T-helper 2 cell treated with Interferon-gamma antibody and Interleukin-4, amounts not matched to agents 5 μg/mL and 100 μg/mL, for 36 hours (primary cell): ENCODE results near the gene DLGAP4.

Experiments used
- DNase-seq: peaks from one replicate; pipeline ENCODE4 v3.0.0; 2021; ENCODE audit warnings: low spot score
- H3K27ac Mint-ChIP-seq: one replicate; pipeline ENCODE4 v1.8.0; 2021; ENCODE audit warnings: mild to moderate bottlenecking, mixed read lengths
- H3K27me3 Mint-ChIP-seq: one replicate; pipeline ENCODE4 v1.8.0; 2021; ENCODE audit warnings: low read depth, mixed read lengths
- H3K36me3 Mint-ChIP-seq: one replicate; pipeline ENCODE4 v1.8.0; 2021; ENCODE audit warnings: low read depth, mixed read lengths
- H3K4me1 Mint-ChIP-seq: one replicate; pipeline ENCODE4 v1.8.0; 2021; ENCODE audit warnings: low read depth, mixed read lengths
- H3K4me3 Mint-ChIP-seq: one replicate; pipeline ENCODE4 v1.8.0; 2022; ENCODE audit warnings: mild to moderate bottlenecking, moderate library complexity, mixed read lengths
- H3K9me3 Mint-ChIP-seq: one replicate; pipeline ENCODE4 v1.8.0; 2021; ENCODE audit warnings: mixed read lengths

The DLGAP4 gene

GRCh38 chr20:36270744-36271638 lies 35.1 kb upstream of the DLGAP4 start:
- Mint-ChIP-seq H3K4me3 (no peak overlapping the region), H3K27ac (no peak overlapping the region), H3K36me3 (no peaks in the 10 kb centered on the region), H3K4me1 (no peaks in the 10 kb centered on the region), H3K27me3 (peaks cover 4% of the 10 kb centered on the region), H3K9me3 (no peaks in the 10 kb centered on the region)
- DNase-seq, result no peak

- Mint-ChIP-seq H3K4me1 (no peaks in the 10 kb centered on the region), H3K4me3 (no peak overlapping the region), H3K27me3 (peaks cover 4% of the 10 kb centered on the region), H3K9me3 (no peaks in the 10 kb centered on the region), H3K36me3 (no peaks in the 10 kb centered on the region), H3K27ac (no peak overlapping the region)
- DNase-seq, result no peak
These were observed 34.2 kb upstream of the DLGAP4 start for GRCh38 chr20:36271639-36272546.

GRCh38 chr20:36272547-36273220 lies 33.5 kb upstream of the DLGAP4 start:
- Mint-ChIP-seq H3K9me3 (no peaks in the 10 kb centered on the region), H3K4me3 (no peak overlapping the region), H3K4me1 (no peaks in the 10 kb centered on the region), H3K27ac (no peak overlapping the region), H3K36me3 (no peaks in the 10 kb centered on the region), H3K27me3 (peaks cover 4% of the 10 kb centered on the region)
- no peak for DNase-seq

GRCh38 chr20:36273414-36274180 lies 32.5 kb upstream of the DLGAP4 start:
- H3K9me3 Mint-ChIP-seq, result no peaks in the 10 kb centered on the region
- no peak for DNase-seq
- H3K4me1 Mint-ChIP-seq, result no peaks in the 10 kb centered on the region
- no peak overlapping the region for H3K27ac Mint-ChIP-seq
- H3K4me3 Mint-ChIP-seq, result no peak overlapping the region
- no peaks in the 10 kb centered on the region for H3K36me3 Mint-ChIP-seq
- H3K27me3 Mint-ChIP-seq, result peaks cover 9% of the 10 kb centered on the region

- no peak for DNase-seq
- Mint-ChIP-seq H3K36me3 (no peaks in the 10 kb centered on the region), H3K4me1 (no peaks in the 10 kb centered on the region), H3K4me3 (no peak overlapping the region), H3K27ac (no peak overlapping the region), H3K27me3 (peaks cover 9% of the 10 kb centered on the region), H3K9me3 (no peaks in the 10 kb centered on the region)
These were observed 31.8 kb upstream of the DLGAP4 start for GRCh38 chr20:36274181-36274841.

- Mint-ChIP-seq H3K27ac (no peak overlapping the region), H3K9me3 (no peaks in the 10 kb centered on the region), H3K36me3 (no peaks in the 10 kb centered on the region), H3K27me3 (peaks cover 9% of the 10 kb centered on the region), H3K4me1 (no peaks in the 10 kb centered on the region), H3K4me3 (no peak overlapping the region)
- DNase-seq, result no peak
These were observed 31.1 kb upstream of the DLGAP4 start for GRCh38 chr20:36275011-36275410.

- Mint-ChIP-seq H3K4me1 (no peaks in the 10 kb centered on the region), H3K27ac (no peak overlapping the region), H3K9me3 (no peaks in the 10 kb centered on the region), H3K36me3 (no peaks in the 10 kb centered on the region), H3K27me3 (peaks cover 9% of the 10 kb centered on the region), H3K4me3 (no peak overlapping the region)
- DNase-seq, result no peak
These were observed 30.5 kb upstream of the DLGAP4 start for GRCh38 chr20:36275441-36276189.

GRCh38 chr20:36277546-36277945 lies 28.6 kb upstream of the DLGAP4 start:
- Mint-ChIP-seq H3K27me3 (peaks cover 15% of the 10 kb centered on the region), H3K36me3 (no peaks in the 10 kb centered on the region), H3K9me3 (no peaks in the 10 kb centered on the region), H3K27ac (no peak overlapping the region), H3K4me1 (no peaks in the 10 kb centered on the region), H3K4me3 (no peak overlapping the region)
- no peak for DNase-seq

- no peak for DNase-seq
- no peak overlapping the region for H3K4me3 Mint-ChIP-seq
- H3K36me3 Mint-ChIP-seq, result no peaks in the 10 kb centered on the region
- H3K9me3 Mint-ChIP-seq, result no peaks in the 10 kb centered on the region
- H3K27me3 Mint-ChIP-seq, result peaks cover 18% of the 10 kb centered on the region
- H3K4me1 Mint-ChIP-seq, result no peaks in the 10 kb centered on the region
- no peak overlapping the region for H3K27ac Mint-ChIP-seq
These were observed 26.8 kb upstream of the DLGAP4 start for GRCh38 chr20:36279362-36279761.

- H3K27ac Mint-ChIP-seq, result no peak overlapping the region
- no peaks in the 10 kb centered on the region for H3K9me3 Mint-ChIP-seq
- no peaks in the 10 kb centered on the region for H3K36me3 Mint-ChIP-seq
- no peaks in the 10 kb centered on the region for H3K4me1 Mint-ChIP-seq
- H3K27me3 Mint-ChIP-seq, result peaks cover 19% of the 10 kb centered on the region
- H3K4me3 Mint-ChIP-seq, result no peak overlapping the region
- no peak for DNase-seq
These were observed 26.4 kb upstream of the DLGAP4 start for GRCh38 chr20:36279776-36280175.

GRCh38 chr20:36281785-36282380 lies 24.3 kb upstream of the DLGAP4 start:
- no peaks in the 10 kb centered on the region for H3K9me3 Mint-ChIP-seq
- no peaks in the 10 kb centered on the region for H3K4me1 Mint-ChIP-seq
- no peak overlapping the region for H3K4me3 Mint-ChIP-seq
- H3K36me3 Mint-ChIP-seq, result no peaks in the 10 kb centered on the region
- DNase-seq, result no peak
- peaks cover 19% of the 10 kb centered on the region for H3K27me3 Mint-ChIP-seq
- H3K27ac Mint-ChIP-seq, result no peak overlapping the region

- DNase-seq, result no peak
- Mint-ChIP-seq H3K4me3 (no peak overlapping the region), H3K36me3 (no peaks in the 10 kb centered on the region), H3K27ac (no peak overlapping the region), H3K27me3 (peaks cover 27% of the 10 kb centered on the region), H3K4me1 (no peaks in the 10 kb centered on the region), H3K9me3 (no peaks in the 10 kb centered on the region)
These were observed 21.4 kb upstream of the DLGAP4 start for GRCh38 chr20:36284751-36285150.
